GM19468 (cell line): ENCODE results near the gene CCL17.
"Not testable (repeated sequence)": the region's sequence is repeated elsewhere in the genome, so short reads cannot be mapped to it uniquely, and the experiment has no call there.

Experiments used
- ATAC-seq: cut with Tn5 transposase; IDR thresholded peaks from one replicate; pipeline ENCODE4 v1.9.1; 2021; ENCODE audit warnings: mild to moderate bottlenecking, moderate library complexity, moderate number of reproducible peaks; ENCODE audit not compliant: unreplicated experiment; ENCODE audit errors: extremely low read depth

Gene CCL17

DNA sequence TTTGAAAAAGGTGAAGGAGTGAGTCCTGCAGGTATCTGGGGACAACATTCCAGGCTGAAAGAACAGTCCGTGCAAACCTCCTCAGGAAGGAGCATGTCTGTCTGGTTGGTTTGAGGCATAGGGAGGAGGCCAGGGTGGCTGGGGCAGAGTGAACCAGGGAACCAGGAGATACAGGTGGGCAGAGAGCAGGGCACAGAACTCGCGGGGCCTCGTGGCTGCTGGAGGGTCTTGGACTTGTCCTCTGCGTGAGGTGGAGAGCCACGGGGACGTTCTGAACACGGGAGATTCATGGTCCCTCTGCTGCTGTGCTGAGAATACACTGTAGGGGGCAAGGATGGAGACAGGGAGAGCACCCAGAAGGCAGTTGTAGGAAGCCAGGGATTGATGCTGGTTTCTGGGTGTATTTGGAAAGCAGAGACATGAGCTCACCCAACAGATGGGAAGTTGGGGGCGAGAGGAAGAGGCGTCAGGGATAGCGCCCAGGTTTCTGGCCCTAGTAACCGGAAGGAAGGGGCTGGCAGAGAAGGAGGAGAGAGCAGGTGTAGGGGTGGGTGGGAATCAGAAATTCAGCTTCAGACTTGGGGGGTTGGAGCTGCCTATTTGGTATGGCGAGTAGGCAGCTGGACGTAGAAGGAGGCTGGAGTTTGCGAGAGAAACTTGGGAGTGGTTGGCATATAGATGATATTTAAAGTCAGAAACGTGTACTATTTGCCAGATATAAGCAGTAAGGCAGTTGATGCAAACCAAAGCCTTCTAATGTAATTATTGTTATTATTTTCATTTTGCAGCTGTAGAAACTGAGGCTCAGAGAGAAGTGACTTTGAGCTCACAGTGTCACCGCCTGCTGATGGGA is at the start of gene CCL17:
TSS of gene CCL17 (plus strand) at position 803 of the 853 bp plus-strand sequence. CDS start 9,166 bp downstream, outside the sequence.
- no peak for ATAC-seq

DNA sequence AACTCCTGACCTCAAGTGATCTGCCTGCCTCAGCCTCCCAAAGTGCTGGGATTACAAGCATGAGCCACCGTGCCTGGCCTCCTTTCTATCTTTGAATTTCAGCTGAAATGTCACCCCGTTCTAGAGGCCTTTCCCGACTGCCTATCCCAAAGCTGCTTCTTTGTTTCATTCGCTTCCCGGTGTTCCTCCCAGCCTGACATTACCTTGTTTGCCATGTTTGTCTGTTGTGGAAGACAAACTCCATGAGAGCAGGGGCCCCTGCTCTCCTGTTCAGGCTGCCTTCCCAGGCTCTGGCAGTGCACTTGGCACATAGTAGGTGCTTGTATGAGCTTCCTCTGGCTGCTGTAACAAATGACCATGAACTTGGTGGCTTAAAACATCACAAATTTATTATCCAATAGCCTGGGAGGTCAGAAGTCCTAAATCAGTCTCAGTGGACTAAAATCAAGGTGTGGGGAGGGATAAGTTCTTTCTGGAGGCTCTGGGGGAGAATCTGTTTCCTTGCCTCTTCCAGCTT is 48.6 kb upstream of the CCL17 start:
- no peak for ATAC-seq

DNA sequence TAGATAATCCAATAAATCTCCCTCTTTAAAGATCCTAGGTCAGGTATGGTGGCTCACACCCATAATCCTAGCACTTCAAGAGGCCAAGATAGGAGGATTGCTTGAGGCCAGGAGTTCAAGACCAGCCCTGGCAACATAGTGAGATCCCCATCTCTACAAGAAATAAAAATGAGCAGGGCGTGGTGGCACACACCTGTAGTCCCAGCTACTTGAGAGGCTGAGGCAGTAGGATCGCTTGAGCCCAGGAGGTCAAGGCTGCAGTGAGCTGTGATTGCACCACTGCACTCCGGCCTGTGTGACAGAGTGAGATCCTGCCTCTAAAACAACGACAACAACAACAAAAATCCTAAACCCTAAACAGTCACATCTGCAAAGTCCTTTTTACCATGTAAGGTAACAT is 48.0 kb upstream of the CCL17 start:
- no peak for ATAC-seq

DNA sequence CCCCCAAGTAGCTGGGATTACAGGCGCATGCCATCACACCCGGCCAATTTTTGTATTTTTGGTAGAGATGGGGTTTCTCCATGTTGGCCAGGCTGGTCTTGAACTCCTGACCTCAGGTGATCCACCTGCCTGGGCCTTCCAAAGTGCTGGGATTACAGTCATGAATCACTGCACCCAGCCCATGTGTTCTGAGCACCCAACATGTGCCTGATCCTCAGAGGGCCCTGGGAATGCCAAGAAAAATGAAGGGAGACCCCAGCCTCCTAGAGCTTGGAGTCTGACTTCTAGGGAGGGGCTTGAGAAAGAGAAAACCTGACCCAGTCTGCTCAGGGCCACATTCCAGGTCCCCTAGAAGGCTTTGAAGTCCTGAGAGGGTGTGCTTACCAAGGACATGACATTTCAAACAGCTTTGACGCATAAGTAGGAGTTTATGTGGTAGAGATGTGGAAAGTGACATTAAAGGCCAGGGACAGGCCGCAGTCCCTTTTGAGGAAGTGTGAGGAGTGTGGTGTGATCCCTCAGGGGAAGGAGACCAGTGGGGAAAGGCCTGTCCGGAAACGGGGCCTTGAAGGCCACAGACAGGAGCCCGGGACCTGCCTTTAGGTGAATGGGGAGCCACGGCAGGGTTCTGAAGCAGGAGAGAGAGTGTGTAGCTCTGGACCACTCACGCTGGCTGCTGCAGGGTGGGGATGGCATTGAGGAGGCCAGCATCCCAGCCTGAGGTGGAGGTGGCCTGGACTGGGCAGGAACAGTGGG is 47.1 kb upstream of the CCL17 start:
- ATAC-seq, result no peak

DNA sequence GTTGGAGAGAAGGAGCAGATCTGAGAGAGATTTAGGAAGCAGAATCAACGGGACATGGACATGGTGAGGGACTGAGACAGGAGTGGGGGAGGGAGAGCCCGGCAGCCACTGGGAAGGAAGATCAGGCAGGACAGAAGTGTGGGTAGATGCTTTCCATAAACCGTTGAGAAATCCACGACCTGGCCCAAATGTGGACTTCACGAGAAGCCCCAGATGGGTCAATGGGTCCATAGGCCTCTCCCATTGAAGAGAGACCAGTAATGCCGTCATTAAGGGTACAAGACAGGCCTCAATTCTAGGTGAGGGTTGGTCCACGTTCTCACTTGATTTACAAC is 46.5 kb upstream of the CCL17 start:
- no peak for ATAC-seq

DNA sequence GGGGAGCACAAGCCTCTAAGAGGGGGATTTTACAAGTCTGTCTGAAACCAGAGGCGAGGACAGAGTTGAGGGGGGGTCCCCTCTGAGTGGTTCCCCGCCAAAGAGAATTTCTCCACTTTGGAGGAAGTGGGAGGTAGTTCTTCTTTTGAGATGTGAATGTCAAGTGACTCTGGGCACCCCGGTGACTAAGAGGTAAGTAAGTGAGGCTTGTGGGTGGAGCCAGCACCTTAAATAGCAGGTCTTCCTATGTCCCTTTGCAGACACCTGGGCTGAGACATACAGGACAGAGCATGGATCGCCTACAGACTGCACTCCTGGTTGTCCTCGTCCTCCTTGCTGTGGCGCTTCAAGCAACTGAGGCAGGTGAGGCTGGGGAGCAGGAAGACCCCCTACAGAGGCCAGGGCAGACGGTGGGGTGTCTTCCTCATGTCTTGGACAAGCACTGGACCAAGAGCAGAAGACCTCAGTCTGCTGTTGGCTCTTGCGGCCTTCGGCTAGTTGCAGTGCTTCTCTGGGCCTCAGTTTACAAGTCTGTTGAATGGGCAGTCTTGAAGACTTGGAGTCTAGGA is 46.0 kb upstream of the CCL17 start, which contains the start of gene CCL22:
TSS of gene CCL22 (plus strand) at position 257 of the 569 bp plus-strand sequence. CDS start at position 291, 34 bp downstream.
- no peak for ATAC-seq

DNA sequence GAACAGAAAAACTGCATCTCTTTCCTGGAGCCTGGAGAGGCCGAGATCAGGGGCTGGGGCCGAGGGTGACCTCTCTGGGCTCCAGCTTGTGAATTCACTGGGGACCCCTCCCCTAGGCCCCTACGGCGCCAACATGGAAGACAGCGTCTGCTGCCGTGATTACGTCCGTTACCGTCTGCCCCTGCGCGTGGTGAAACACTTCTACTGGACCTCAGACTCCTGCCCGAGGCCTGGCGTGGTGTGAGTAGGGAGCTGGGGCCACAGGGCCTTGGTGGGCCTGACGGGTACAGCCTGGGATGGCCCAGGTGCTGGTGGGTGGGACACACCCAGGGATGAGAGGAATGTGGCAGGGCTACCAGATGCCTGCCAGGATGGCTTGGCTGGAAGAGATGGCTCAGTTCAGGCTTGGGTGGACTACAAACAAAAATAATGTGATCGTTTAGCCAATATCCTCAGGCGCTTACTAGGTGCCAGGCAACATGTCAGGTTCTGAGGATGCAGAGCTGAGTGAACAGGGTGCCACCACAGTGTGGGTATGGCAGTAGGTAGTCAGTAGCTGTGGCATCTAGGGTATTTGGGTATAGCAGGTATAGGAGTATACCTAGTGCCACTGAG is 44.1 kb upstream of the CCL17 start:
- ATAC-seq, result no peak

DNA sequence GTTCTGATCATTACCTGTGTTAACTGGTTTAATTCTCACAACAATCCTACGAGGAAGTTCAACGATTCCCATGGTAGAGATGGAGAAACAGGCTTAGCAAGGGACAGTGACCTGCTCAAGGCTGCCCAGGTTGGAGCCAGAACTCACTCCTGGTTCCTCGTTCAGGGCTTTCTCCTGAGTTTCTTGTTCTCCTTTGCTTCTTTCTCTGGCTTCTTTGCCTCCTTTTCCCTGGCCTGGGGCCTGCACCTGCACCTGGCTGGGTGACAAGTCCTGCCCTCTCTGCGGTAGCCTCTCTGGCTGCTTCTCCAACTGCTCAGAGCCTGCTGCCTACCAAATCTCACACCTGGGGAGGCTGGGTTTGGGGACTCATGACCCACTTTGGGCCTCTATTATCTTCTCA is 43.2 kb upstream of the CCL17 start:
- no peak for ATAC-seq

DNA sequence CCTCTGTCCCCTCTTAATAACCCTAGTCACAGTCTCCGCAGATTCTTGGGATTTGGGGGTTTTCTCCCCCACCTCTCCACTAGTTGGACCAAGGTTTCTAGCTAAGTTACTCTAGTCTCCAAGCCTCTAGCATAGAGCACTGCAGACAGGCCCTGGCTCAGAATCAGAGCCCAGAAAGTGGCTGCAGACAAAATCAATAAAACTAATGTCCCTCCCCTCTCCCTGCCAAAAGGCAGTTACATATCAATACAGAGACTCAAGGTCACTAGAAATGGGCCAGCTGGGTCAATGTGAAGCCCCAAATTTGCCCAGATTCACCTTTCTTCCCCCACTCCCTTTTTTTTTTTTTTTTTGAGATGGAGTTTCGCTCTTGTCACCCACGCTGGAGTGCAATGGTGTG is 40.4 kb upstream of the CCL17 start:
- ATAC-seq, result no peak

DNA sequence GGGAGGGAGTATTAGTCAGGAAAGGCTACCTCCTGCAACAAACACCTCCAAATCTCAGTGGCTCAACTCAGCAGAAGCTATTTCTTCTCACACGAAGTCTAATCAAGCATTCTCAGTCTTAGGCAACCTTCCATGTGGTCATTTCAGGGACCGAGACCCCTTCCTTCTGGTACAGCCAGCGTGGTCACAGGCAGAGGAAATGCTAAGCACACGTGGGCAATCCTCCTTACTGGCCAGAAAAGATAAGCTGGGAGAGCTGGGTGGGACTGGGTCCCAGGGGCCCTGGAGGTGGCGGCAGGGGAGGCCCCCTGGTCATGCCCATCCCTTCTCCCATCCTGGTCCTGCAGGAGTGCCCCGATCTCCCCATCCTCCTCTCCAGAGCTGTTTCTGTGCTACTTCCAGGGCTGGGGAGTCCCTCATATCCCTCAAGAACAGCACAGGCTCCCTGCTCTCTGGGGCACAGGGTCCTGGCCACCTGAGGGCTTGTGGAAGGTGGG is 38.0 kb upstream of the CCL17 start:
- no peak for ATAC-seq

DNA sequence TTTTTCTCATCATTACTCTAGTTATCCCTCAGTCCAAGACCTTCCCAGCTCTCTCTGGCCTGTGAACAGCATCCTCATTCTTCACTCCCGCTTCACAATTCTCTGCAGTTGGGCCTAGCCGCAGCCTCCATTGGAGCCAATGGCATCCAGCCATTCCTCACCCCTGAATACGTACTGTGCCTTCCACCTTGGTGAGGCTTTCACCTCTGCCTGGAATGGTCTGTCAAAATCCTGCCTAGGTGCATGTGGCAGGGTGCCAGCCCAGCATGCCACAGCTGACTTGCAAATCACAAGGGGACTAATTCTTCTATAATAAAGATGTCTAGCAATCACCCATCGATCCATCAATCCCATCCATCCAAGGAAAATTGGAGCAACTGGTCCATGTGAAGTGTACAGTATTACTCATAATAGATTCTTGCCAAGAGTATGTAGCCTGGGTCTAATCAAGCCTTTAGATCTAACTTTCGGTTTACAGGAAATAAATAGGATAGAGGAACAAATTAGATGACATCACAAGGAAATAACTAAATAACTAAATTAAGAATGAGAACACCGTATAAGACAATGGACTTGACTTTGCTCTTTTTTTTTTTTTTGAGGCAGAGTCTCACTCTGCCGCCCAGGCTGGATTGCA is 37.3 kb upstream of the CCL17 start:
- ATAC-seq, result no peak

DNA sequence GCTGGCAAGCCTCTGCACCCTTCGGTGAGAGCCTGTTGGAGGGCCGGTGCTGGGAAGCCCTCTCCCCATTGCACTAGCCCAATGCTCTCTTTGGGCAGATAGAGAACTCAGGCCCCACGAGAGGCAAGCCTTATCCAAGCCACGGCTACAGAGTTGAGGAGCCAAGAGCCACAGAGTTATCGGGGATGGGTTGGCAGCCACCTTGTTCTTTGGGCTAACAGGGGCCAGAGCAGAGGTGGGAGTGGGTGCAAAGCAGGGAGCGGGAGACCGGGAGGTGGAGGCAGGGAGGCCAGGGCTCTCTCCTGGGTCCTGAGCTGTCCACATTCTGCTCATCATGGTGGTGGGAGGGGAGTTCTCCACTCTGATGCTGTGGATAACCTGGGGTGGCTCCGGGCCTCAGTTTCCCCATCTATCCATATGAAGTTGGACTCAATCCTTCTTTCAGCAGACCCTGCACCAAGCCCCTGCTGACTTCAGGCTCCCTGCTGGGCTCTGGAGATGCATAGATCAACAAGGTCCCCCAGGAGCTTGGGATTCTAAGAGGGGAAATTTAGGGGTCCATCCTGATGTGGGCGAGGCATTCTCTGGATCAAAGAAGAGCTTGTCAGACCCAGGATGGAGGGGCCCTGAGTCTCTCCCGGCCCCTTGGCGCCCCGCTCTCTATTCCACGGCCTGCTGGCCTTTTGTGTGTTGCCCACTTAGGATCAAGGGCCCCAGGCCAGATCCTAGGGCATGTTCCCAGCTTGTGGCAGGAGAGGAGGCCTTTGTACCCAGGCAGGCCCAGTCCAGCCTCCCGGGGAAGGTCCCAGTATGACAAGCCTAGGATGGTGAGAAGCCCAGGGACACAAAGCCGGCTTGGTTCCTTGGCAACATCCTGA is 32.8 kb upstream of the CCL17 start:
- ATAC-seq, result no peak

DNA sequence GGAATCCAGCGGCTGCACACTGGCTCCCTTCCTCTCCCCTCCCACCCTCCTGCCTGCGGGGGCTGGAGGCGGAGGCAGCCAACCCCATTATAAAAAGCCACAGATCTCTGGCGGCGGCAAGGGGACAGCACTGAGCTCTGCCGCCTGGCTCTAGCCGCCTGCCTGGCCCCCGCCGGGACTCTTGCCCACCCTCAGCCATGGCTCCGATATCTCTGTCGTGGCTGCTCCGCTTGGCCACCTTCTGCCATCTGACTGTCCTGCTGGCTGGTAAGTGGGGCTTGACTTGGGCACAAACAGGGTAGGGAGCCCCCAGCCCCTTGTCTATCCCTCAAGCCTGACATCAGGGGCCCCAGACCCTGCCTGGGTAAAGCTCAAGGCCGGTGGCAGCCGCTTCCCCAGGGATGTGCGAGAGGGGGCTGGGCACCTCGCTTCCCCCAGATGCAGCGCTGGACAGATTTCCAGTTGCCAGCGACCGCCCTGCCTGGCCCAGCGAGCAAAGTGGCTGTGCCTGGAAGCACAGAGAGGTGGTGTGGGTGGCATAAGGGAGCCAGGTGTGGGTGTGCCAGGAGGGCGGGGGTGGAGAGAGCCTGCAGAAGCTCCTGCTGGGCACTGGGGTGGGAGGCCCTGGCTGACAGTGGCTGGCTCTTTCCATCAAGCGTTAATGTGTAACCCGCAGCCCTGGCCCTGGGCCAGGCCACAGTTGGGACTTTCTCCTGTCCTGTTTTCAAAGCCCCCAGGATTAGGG is 32.0 kb upstream of the CCL17 start, which contains the start of gene CX3CL1:
TSS of gene CX3CL1 (plus strand) at position 119 of the 745 bp plus-strand sequence. CDS start at position 198, 79 bp downstream.
- no peak for ATAC-seq

DNA sequence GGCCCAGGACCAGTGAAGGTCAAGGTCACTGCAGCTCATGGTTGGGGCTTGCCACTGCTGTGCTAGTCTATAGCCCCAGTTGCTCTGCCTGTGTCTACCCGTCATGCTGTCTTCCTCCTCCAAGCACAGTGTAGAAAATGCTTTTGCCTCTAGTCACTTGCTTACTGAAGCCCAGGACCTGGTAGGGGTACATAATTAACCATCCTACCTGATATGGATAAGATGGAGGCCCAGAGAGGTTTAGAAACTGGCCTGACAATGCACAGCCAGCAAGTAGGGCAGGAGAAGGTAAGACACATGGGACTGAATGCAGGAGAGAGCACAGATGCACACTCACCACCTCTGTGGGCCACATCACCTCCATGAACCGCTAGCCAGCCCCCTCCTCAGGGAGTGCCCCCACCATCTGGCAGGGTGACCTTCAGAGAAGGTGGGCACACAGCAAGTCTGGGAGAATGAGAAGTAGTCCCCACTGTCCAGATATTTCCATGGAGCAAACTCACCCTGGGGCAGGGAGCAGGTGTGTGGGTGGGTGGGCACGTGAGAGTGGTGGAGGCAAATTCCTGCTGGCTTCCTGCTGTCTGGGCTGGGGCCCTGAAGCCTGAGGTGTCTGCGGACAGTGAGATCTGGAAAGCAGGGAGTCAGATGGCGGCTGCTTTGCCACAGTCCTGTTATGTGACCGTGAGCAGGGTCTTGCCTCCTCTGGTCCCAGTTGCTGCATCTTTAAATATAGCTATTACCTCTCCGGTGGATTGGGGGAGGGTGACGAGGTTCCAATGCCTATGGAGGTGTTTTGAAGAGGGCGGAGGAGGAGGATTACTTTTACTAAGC is 31.2 kb upstream of the CCL17 start:
- no peak for ATAC-seq

DNA sequence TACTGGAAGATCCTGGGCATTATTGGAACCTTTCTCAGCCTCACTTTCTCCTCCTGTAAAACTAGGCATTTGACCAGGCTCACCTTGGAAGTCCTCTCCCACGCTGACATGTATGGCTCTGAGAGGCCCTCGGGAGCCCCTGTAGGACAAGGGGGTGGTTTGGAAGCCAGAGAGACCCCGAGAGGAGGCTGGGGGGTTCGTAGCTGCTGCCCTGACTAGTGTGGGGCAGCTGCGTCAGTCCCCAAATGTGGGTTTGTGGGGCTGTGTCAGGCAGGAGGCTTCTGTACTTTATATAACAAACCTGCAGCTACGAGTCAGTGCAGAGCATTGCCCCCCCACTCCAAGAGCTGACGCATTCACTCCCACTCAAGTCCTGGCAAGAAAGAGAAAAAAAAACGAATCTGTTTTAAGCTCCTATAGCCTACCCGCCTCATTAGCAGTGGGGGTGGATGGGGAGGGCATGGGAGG is 30.5 kb upstream of the CCL17 start:
- ATAC-seq, result no peak

DNA sequence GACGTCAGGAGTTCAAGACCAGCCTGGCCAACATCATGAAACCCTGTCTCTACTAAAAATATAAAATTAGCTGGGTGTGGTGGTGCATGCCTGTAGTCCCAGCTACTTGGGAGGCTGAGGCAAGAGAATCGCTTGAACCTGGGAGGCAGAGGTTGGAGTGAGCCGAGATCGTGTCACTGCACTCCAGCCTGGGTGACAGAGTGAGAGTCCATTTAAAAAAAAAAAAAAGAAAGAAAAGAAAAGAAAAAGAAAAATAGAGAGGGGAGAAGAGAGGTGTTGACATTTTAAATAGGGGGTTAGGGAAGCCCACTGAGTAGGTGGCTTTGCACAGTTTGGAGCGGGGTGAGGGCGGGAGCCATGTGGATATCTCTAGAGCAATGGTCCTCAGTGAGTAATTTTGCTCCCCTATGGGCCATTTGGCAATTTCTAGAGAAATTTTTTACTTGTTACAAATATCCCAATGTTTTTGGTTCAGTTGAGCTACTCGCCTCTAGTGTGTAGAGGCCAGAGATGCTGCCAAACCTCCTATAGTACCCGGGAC is 29.6 kb upstream of the CCL17 start:
- not testable (repeated sequence) for ATAC-seq

DNA sequence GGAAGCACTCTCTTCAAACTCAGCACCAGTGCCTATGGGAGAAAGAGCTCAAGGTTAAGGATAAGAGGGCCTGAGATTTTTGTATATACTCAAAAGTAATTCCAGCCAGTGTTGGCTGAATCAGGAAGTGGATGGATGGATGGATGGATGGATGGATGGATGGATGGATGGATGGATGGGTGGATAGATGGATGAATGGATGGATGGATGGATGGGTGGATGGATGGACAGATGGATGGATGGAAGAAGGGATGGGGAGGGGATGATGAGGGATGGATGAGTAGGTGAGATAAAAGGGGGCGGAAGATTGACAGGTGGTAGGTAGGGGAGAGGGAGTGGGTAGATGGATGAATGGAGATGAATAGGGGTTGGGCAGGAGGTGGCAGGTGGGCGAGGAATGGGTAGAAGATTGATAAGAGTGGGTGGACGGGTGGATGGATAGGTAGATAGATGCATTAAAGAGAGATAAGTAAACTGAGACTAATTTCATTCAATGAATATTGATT is 28.2 kb upstream of the CCL17 start:
- no peak for ATAC-seq
